ENCODE data around the gene ACO1.

The ACO1 gene

DNA sequence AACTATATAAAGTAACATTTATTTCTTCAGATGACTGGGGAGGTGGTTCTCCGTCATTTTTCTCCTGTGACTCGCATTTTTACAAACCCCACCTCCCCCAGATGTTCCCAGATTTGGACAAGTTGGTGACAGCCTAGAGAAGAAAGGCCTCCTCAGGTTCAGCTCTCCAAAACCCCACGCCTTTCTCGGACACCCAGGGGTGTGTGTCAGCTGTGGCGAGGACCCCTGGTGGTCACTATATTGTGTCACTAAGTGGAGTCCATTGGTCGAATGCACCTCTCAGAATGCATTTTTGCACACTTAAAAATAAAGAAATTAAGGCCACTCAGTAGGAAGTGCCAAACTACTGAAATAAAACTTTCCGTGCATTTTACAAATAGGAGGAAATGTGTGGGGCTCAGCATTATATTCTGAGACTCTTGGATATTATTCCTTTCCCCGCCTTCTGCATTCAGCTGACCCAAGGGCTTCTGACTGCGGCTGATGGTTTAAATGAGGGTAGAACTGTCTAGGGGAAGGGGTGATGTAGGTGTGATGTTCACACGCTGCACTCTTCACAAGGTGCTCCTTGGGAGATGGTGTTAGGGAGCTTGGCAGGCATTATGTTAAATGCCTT, 47.6 kb downstream of the ACO1 start:
- Mint-ChIP-seq H3K27me3 (no peaks in the 10 kb centered on the region), H3K36me3 (ENCODE audit: insufficient read depth) (peaks cover 9% of the 10 kb centered on the region), H3K4me1 (peaks cover 5% of the 10 kb centered on the region), H3K9me3 (no peaks in the 10 kb centered on the region), H3K27ac (ENCODE audit: low read depth) (no peak overlapping the region), H3K4me3 (no peak overlapping the region)
- DNase-seq (ENCODE audit: low spot score in 2 of 2) (no peak), ATAC-seq (replicated peaks; ENCODE audit: extremely low read depth, poor library complexity, severe bottlenecking) (no peak)

DNA sequence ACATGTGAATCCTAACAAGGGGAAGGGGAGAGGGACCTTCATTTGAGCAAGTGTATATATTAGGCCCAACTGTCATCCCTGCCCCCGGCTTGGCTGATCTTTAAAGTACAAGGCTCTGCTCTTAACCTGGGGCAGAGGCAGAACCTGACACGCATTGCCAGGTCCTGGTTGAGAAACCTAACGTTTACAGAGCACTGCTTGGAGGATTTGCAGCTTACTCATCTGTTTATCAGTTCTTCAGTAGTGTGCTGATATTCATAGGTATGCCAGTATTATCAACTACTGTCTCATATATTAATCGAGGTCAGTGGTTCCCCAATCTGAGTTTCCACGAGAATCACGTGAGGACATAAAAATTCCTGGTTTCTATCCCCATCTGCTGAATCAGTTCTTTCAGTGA, 50.4 kb downstream of the ACO1 start:
- H3K27ac Mint-ChIP-seq (ENCODE audit: low read depth) = no peak overlapping the region
- H3K27me3 Mint-ChIP-seq = no peaks in the 10 kb centered on the region
- H3K4me1 Mint-ChIP-seq = peaks cover 13% of the 10 kb centered on the region
- no peak for DNase-seq (ENCODE audit: low spot score in 2 of 2)
- ATAC-seq (replicated peaks; ENCODE audit: extremely low read depth, poor library complexity, severe bottlenecking) = no peak
- H3K9me3 Mint-ChIP-seq = no peaks in the 10 kb centered on the region
- no peak overlapping the region for H3K4me3 Mint-ChIP-seq
- peaks cover 17% of the 10 kb centered on the region for H3K36me3 Mint-ChIP-seq (ENCODE audit: insufficient read depth)

DNA sequence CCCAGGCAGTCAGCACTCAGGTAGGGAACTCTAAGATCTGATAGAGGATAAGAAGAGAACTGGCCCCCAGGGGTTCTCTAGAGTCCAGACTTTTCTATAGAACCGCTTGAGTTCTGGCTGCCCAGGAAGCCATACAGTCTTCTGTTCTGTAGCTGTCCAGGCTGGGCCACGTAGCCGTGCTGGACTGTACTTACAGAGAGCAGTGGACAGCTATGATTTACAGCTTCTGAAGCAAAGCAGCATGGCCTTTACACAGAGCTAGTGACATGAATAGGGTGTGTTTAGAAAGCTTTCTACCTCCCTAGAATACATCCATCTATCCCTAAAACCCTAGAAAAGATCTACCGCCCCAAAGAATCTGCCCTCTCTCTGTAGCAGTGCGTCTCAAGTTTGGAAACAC, 57.2 kb downstream of the ACO1 start:
- no peak for DNase-seq (ENCODE audit: low spot score in 2 of 2)
- Mint-ChIP-seq H3K27me3 (no peaks in the 10 kb centered on the region), H3K27ac (ENCODE audit: low read depth) (peak overlapping the region; percentile 16), H3K9me3 (peaks cover 6% of the 10 kb centered on the region), H3K4me1 (peaks cover 15% of the 10 kb centered on the region), H3K4me3 (no peak overlapping the region), H3K36me3 (ENCODE audit: insufficient read depth) (peaks cover 15% of the 10 kb centered on the region)
- ATAC-seq (replicated peaks; ENCODE audit: extremely low read depth, poor library complexity, severe bottlenecking) = no peak

DNA sequence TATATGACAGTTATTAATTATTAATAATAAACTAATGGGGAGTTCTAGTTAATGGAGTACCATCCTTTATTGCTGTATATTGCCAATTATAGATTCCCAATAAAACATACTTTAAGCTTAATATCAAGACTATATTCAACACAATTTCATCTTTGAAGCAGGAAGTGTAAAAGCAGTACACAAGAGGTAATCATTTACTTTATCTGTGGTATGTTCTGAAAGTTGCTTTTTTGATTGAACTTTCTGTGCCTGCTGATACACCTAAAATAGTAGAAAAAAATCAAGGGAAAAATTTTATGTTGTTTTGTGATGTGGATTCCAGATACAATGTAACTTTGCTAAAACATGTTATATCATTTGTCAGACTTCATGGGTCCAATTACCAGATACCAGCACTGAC, 58.0 kb downstream of the ACO1 start:
- ATAC-seq (replicated peaks; ENCODE audit: extremely low read depth, poor library complexity, severe bottlenecking) (no peak), DNase-seq (ENCODE audit: low spot score in 2 of 2) (no peak)
- Mint-ChIP-seq H3K9me3 (peaks cover 6% of the 10 kb centered on the region), H3K4me1 (peaks cover 15% of the 10 kb centered on the region), H3K4me3 (no peak overlapping the region), H3K36me3 (ENCODE audit: insufficient read depth) (peaks cover 17% of the 10 kb centered on the region), H3K27me3 (no peaks in the 10 kb centered on the region), H3K27ac (ENCODE audit: low read depth) (no peak overlapping the region)

DNA sequence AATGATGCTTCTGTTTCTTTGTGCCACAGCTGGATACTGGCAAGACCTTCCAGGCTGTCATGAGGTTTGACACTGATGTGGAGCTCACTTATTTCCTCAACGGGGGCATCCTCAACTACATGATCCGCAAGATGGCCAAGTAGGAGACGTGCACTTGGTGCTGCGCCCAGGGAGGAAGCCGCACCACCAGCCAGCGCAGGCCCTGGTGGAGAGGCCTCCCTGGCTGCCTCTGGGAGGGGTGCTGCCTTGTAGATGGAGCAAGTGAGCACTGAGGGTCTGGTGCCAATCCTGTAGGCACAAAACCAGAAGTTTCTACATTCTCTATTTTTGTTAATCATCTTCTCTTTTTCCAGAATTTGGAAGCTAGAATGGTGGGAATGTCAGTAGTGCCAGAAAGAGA, 65.5 kb downstream of the ACO1 start:
- DNase-seq (ENCODE audit: low spot score in 2 of 2) = no peak
- H3K36me3 Mint-ChIP-seq (ENCODE audit: insufficient read depth) = peaks cover 34% of the 10 kb centered on the region
- H3K4me3 Mint-ChIP-seq = no peak overlapping the region
- peaks cover 6% of the 10 kb centered on the region for H3K9me3 Mint-ChIP-seq
- no peak overlapping the region for H3K27ac Mint-ChIP-seq (ENCODE audit: low read depth)
- no peaks in the 10 kb centered on the region for H3K27me3 Mint-ChIP-seq
- no peak for ATAC-seq (replicated peaks; ENCODE audit: extremely low read depth, poor library complexity, severe bottlenecking)
- peaks cover 7% of the 10 kb centered on the region for H3K4me1 Mint-ChIP-seq

DNA sequence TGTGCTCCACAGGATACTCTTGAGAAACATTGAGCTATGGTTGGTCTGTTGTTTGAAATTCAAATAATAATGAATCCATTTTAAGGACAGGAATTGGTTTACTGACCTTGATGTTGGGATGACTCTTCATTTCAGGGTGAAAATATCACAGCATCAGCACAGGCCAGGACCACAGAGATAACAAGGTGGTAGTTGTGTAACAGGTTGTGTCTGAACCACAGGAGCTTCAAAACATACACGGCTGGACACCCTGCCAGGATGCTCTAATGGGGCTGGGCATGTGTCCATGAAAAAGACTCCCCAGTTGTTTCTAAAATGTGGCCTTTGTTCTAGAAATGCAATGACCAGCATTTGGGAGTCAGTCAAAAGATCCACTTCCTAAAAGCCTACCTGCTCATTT, 69.8 kb downstream of the ACO1 start:
- H3K27ac Mint-ChIP-seq (ENCODE audit: low read depth) = no peak overlapping the region
- no peaks in the 10 kb centered on the region for H3K9me3 Mint-ChIP-seq
- ATAC-seq (replicated peaks; ENCODE audit: extremely low read depth, poor library complexity, severe bottlenecking) = no peak
- DNase-seq (ENCODE audit: low spot score in 2 of 2) = no peak
- no peaks in the 10 kb centered on the region for H3K4me1 Mint-ChIP-seq
- H3K27me3 Mint-ChIP-seq = no peaks in the 10 kb centered on the region
- peaks cover 45% of the 10 kb centered on the region for H3K36me3 Mint-ChIP-seq (ENCODE audit: insufficient read depth)
- H3K4me3 Mint-ChIP-seq = no peak overlapping the region

DNA sequence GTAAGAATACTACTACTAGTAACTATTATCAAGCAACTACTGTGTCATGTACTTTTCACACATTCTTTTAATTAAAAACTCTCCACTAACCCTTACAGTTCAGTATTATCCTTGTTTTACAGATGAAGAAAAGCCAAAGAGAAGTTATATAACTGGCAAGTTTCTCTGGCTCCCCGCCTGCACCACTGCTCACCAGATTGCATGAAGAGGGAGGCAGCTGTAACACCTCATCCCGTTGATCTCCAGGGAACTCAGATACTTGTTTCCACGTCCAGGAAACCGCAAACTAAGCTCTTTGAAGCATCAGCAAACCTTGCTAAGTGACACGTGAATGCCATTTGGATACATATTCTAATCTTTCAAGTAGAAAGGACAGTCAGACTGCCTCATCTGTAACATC, 71.3 kb downstream of the ACO1 start:
- Mint-ChIP-seq H3K4me3 (no peak overlapping the region), H3K4me1 (peaks cover 6% of the 10 kb centered on the region), H3K9me3 (no peaks in the 10 kb centered on the region), H3K27me3 (no peaks in the 10 kb centered on the region), H3K27ac (ENCODE audit: low read depth) (no peak overlapping the region), H3K36me3 (ENCODE audit: insufficient read depth) (peaks cover 46% of the 10 kb centered on the region)
- no peak for ATAC-seq (replicated peaks; ENCODE audit: extremely low read depth, poor library complexity, severe bottlenecking)
- no peak for DNase-seq (ENCODE audit: low spot score in 2 of 2)

DNA sequence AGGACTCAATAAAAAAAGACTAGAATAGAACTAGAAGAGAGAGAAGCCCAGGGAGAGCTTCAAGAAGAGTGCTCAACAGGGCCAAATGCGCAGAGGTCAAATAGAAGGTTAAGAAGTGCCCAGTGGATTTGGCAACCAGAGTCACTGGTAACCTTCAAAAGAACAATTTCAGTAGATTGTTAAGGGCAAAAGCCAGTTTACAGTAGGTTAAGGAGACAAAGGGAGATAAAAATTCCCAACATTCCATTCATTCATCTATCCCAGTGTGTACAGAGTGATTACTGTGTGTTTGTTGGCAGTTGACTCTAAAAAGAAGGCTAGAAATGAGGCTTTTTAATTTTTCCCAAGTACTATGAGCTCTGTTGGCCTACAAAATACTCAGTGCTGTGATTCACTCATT, 72.1 kb downstream of the ACO1 start:
- Mint-ChIP-seq H3K4me3 (no peak overlapping the region), H3K9me3 (no peaks in the 10 kb centered on the region), H3K4me1 (peaks cover 6% of the 10 kb centered on the region), H3K27me3 (no peaks in the 10 kb centered on the region), H3K27ac (ENCODE audit: low read depth) (no peak overlapping the region), H3K36me3 (ENCODE audit: insufficient read depth) (peaks cover 44% of the 10 kb centered on the region)
- no peak for DNase-seq (ENCODE audit: low spot score in 2 of 2)
- no peak for ATAC-seq (replicated peaks; ENCODE audit: extremely low read depth, poor library complexity, severe bottlenecking)

DNA sequence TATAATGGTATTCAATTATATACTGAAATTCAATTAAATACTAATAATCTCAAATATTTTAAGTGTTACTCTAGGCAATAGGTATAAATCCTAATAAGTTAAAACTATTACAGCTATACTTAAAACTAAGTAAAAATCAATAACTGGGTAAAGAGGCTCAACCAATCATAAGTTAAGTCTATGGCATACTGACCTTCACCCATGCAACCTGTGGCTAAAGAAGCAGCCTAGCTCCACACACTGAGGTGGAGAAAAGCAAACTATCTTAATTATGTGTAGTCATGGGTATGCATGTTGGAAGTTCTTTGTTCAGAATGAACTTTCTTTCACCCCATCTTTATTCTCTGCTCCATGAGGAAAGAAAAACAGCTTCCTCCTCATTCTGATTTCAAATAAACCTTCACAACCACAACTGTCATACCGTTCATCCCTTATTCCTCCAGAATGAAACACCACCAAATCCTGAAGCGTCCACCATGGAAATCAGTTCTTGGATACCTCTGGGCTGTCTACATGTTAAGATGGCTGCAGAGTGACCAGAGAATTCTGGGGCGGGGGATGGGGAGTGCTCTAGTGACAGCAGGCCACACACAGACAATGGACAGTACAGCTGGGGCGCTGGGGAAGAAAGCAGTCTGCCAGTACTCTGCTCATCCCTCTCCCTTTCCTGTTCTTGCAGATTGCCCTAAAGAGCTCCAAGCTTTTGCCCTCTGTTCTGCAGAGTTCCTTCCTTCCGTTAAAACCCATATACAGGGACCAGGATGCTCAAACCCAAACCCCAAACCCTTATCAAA, 79.3 kb downstream of the ACO1 start:
- H3K27me3 Mint-ChIP-seq = no peaks in the 10 kb centered on the region
- H3K27ac Mint-ChIP-seq (ENCODE audit: low read depth) = no peak overlapping the region
- H3K4me1 Mint-ChIP-seq = peaks cover 8% of the 10 kb centered on the region
- no peaks in the 10 kb centered on the region for H3K9me3 Mint-ChIP-seq
- DNase-seq (ENCODE audit: low spot score in 2 of 2) (no peak), ATAC-seq (replicated peaks; ENCODE audit: extremely low read depth, poor library complexity, severe bottlenecking) (no peak)
- H3K4me3 Mint-ChIP-seq = no peak overlapping the region
- H3K36me3 Mint-ChIP-seq (ENCODE audit: insufficient read depth) = peaks cover 28% of the 10 kb centered on the region

DNA sequence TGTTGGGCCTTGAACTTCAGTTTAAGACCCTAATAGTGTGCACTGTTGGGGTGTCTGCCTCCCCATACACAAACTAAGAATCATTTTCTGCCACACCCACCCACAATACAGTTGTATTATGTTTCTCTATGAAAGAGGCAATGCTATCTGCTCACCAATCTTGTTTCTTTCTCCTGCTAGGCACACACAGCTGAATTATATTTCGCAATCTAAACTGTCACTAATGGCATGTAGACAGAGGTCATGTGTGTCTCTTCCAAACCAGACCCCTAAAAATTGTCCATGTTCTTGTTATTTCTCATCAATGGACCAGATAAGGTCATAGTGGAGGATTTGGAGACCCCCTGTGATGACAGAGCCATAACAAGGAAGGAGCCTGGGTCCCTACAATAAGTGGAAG, 84.3 kb downstream of the ACO1 start:
- H3K4me1 Mint-ChIP-seq = peaks cover 7% of the 10 kb centered on the region
- no peak for ATAC-seq (replicated peaks; ENCODE audit: extremely low read depth, poor library complexity, severe bottlenecking)
- H3K36me3 Mint-ChIP-seq (ENCODE audit: insufficient read depth) = peaks cover 24% of the 10 kb centered on the region

DNA sequence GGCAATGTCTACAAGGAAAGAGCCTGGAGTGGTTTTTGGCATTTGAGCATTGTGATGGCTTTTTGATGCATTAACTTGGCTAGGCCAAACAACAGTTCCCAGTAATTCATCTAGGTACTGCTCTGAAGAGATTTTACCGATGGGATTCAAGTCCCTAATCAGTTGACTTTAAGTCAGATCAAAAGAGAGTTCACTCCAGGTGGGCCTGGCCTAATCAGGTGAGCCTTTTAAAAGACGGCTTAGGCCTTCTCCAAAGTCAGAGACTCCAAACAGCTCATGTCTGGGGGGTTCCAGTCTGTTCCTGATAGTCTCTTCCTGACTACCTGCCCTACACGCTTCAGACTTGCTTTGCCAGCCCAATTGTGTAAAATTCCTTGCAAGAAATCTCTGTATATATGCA, 87.9 kb downstream of the ACO1 start:
- ATAC-seq (replicated peaks; ENCODE audit: extremely low read depth, poor library complexity, severe bottlenecking) (no peak), DNase-seq (ENCODE audit: low spot score in 2 of 2) (no peak)
- Mint-ChIP-seq H3K36me3 (ENCODE audit: insufficient read depth) (peaks cover 48% of the 10 kb centered on the region), H3K4me1 (peaks cover 7% of the 10 kb centered on the region), H3K27me3 (no peaks in the 10 kb centered on the region), H3K27ac (ENCODE audit: low read depth) (no peak overlapping the region), H3K9me3 (no peaks in the 10 kb centered on the region), H3K4me3 (no peak overlapping the region)

More for the DNA sequence above, 84.3 kb downstream of the ACO1 start:
- Mint-ChIP-seq H3K9me3 (no peaks in the 10 kb centered on the region), H3K4me3 (no peak overlapping the region), H3K27ac (ENCODE audit: low read depth) (no peak overlapping the region), H3K27me3 (no peaks in the 10 kb centered on the region)
- no peak for DNase-seq (ENCODE audit: low spot score in 2 of 2)

DNA sequence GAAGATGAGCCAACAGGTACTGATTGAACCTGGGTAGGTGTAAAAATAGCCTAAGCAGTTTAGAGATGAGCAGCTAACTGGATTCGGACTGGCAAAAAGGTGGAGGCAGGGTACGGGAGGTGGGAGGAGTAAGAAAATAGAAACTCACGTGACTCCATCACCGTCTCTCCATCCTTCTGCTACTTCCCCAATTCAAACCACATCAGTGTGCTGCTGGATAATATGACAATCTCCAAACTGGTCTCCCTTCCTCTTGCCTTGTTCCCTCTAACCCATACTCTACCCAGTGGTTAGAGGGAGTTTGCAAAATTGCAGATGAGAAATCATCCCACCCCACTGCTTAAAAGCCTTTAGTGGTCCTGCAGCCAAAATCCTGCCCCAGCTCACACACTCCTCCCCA, 98.9 kb downstream of the ACO1 start:
- no peak overlapping the region for H3K27ac Mint-ChIP-seq (ENCODE audit: low read depth)
- no peaks in the 10 kb centered on the region for H3K4me1 Mint-ChIP-seq
- no peak for ATAC-seq (replicated peaks; ENCODE audit: extremely low read depth, poor library complexity, severe bottlenecking)
- DNase-seq (ENCODE audit: low spot score in 2 of 2) = no peak
- H3K9me3 Mint-ChIP-seq = no peaks in the 10 kb centered on the region
- H3K27me3 Mint-ChIP-seq = no peaks in the 10 kb centered on the region
- H3K36me3 Mint-ChIP-seq (ENCODE audit: insufficient read depth) = peaks cover 73% of the 10 kb centered on the region
- no peak overlapping the region for H3K4me3 Mint-ChIP-seq

DNA sequence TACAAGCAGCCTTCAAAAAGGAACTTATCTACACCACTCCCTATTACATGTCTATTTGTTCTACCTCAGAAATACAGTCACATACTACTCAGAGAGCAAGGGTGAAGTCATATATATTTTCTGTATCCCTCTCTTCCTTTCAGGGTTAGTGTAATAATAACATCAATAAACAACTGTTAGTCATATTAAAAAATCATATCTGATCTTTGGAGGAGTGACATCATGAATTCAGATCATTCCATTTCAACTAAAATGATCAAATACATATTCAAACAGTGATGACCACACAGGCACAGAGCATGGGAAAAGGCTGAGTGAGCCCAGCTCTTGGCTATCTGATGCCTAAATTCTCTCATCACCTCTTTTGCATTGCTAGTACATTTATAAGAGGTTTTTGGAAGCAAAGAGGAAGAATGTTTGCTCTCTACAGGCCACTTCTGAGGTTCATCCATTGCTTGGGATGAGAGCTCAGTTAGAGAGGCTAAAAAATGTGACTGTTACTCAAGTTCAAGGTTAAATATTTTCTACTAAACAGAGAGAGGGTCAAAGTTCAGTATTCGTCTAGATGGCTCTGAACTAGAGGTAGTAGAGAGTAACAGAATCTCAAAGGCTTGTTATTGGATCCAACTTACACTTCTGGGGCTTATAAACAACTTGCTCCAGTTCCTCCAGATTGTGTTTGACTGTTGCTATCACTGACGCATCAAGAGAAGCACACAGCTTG, 102.6 kb downstream of the ACO1 start:
- H3K27me3 Mint-ChIP-seq = no peaks in the 10 kb centered on the region
- H3K4me3 Mint-ChIP-seq = no peak overlapping the region
- H3K27ac Mint-ChIP-seq (ENCODE audit: low read depth) = peak overlapping the region; percentile 64
- ATAC-seq (replicated peaks; ENCODE audit: extremely low read depth, poor library complexity, severe bottlenecking) (no peak), DNase-seq (ENCODE audit: low spot score in 2 of 2) (no peak)
- H3K4me1 Mint-ChIP-seq = no peaks in the 10 kb centered on the region
- H3K9me3 Mint-ChIP-seq = no peaks in the 10 kb centered on the region
- peaks cover 78% of the 10 kb centered on the region for H3K36me3 Mint-ChIP-seq (ENCODE audit: insufficient read depth)

Measured in central memory CD8-positive, alpha-beta T cell (primary cell).